SK-N-SH treated with all-trans-retinoic acid at 6 μM for 48 hours (cell line): ENCODE results near the gene DBN1.

Experiments used
- ARNTL ChIP-seq: fragments of 450-650 bp; formaldehyde crosslinking; IDR thresholded peaks from 2 replicates; pipeline ENCODE4 v1.5.0; 2020; ENCODE audit warnings: low read depth, mild to moderate bottlenecking, moderate library complexity, borderline replicate concordance
- BACH2 ChIP-seq: fragments of 250-450 bp; sonication (Bioruptor Pico); IDR thresholded peaks from 2 replicates; pipeline ENCODE4 v1.9.0; 2021; ENCODE audit warnings: mild to moderate bottlenecking, borderline replicate concordance
- ESRRG ChIP-seq: fragments of 250-450 bp; sonication (Bioruptor Pico); IDR thresholded peaks from 2 replicates; pipeline ENCODE4 v1.6.1; 2021; ENCODE audit warnings: mild to moderate bottlenecking
- ISL1 ChIP-seq: fragments of 250-450 bp; sonication (Bioruptor Pico); IDR thresholded peaks from 2 replicates; pipeline ENCODE4 v2.1.2; 2022; ENCODE audit warnings: mild to moderate bottlenecking, moderate library complexity
- RARB ChIP-seq: fragments of 250-450 bp; sonication (Bioruptor Pico); IDR thresholded peaks from 2 replicates; pipeline ENCODE4 v1.8.0; 2021; ENCODE audit warnings: mild to moderate bottlenecking, moderate library complexity
- TCF4 ChIP-seq: fragments of 250-450 bp; sonication (Bioruptor Pico); IDR thresholded peaks from 2 replicates; pipeline ENCODE4 v1.8.0; 2021; ENCODE audit warnings: mild to moderate bottlenecking, moderate library complexity, borderline replicate concordance
- TOX ChIP-seq: fragments of 250-450 bp; sonication (Bioruptor Pico); IDR thresholded peaks from 2 replicates; pipeline ENCODE4 v1.8.0; 2021; ENCODE audit warnings: mild to moderate bottlenecking, moderate library complexity, borderline replicate concordance
- ZFP3 ChIP-seq: fragments of 250-450 bp; sonication (Bioruptor Pico); IDR thresholded peaks from 2 replicates; pipeline ENCODE4 v1.5.0; 2020; ENCODE audit warnings: mild to moderate bottlenecking, moderate library complexity
- ZNF565 ChIP-seq: fragments of 450-650 bp; formaldehyde crosslinking; conservative IDR thresholded peaks from 2 replicates; pipeline ENCODE4 v1.5.0; 2020; ENCODE audit warnings: low read depth, mild to moderate bottlenecking, moderate library complexity
- ZNF8 ChIP-seq: fragments of 450-650 bp; formaldehyde crosslinking; IDR thresholded peaks from 2 replicates; pipeline ENCODE4 v1.5.0; 2020; ENCODE audit warnings: mild to moderate bottlenecking, moderate library complexity
- TF ChIP-seq, protein P1 (sequence below): fragments of 250-450 bp; sonication (Bioruptor Pico); IDR thresholded peaks from 2 replicates; pipeline ENCODE4 v1.5.1; 2021; ENCODE audit warnings: mild to moderate bottlenecking, moderate library complexity
- TF ChIP-seq, protein P2 (sequence below): fragments of 250-450 bp; sonication (Bioruptor Pico); IDR thresholded peaks from 2 replicates; pipeline ENCODE4 v1.5.1; 2020; ENCODE audit warnings: low read depth, mild to moderate bottlenecking, moderate library complexity
- TF ChIP-seq, protein P3 (sequence below): fragments of 250-450 bp; sonication (Bioruptor Pico); IDR thresholded peaks from 2 replicates; pipeline ENCODE4 v1.8.0; 2021; ENCODE audit warnings: low read depth, mild to moderate bottlenecking, moderate library complexity, borderline replicate concordance

DNA sequence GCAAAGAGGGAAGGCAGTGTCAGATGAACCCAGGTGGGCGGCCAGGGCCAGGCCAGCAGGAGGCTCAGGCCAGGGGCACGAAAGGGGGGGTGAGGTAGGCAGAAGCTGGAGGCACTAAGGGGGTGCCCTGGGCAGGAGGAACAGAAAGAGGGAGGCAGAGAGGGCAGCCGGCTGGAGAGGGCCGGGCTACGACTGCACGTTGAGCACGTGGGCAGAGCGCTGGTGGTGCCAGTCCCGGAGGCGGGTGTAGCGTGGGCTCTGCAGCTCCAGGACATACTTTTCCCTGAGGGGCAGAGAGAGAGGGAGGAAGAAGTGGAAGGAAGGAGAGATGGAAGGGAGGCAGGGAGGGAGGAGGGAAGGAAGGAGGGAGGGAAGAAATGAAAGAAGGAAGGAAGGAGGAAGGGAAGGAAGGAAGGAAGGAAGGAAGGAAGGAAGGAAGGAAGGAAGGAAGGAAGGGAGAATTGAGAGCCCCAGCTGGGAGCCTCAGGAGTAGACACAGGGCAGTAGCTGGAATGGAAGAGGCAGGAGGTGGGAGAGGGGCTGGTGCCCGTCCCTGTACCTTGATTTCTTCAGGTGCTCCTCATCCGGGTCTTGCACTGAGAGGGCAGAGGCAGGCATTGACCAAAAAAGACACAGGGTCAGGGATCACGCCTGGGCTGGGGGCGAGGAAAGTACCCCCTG, 17.0 kb upstream of the DBN1 start:
- no peak for TF ChIP-seq ARNTL
- TF ChIP-seq ESRRG = no peak
- TF ChIP-seq ZFP3 (CRISPR knock-in tag) = no peak
- no peak for TF ChIP-seq TCF4
- no peak for TF ChIP-seq RARB
- no peak for TF ChIP-seq ZNF8 (CRISPR knock-in tag)
- no peak for TF ChIP-seq BACH2 (CRISPR knock-in tag)
- TF ChIP-seq, protein P1, sequence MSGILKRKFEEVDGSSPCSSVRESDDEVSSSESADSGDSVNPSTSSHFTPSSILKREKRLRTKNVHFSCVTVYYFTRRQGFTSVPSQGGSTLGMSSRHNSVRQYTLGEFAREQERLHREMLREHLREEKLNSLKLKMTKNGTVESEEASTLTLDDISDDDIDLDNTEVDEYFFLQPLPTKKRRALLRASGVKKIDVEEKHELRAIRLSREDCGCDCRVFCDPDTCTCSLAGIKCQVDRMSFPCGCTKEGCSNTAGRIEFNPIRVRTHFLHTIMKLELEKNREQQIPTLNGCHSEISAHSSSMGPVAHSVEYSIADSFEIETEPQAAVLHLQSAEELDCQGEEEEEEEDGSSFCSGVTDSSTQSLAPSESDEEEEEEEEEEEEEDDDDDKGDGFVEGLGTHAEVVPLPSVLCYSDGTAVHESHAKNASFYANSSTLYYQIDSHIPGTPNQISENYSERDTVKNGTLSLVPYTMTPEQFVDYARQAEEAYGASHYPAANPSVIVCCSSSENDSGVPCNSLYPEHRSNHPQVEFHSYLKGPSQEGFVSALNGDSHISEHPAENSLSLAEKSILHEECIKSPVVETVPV (CRISPR knock-in tag) = no peak
- TF ChIP-seq, protein P2, sequence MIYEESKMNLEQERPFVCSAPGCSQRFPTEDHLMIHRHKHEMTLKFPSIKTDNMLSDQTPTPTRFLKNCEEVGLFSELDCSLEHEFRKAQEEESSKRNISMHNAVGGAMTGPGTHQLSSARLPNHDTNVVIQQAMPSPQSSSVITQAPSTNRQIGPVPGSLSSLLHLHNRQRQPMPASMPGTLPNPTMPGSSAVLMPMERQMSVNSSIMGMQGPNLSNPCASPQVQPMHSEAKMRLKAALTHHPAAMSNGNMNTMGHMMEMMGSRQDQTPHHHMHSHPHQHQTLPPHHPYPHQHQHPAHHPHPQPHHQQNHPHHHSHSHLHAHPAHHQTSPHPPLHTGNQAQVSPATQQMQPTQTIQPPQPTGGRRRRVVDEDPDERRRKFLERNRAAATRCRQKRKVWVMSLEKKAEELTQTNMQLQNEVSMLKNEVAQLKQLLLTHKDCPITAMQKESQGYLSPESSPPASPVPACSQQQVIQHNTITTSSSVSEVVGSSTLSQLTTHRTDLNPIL (CRISPR knock-in tag) = no peak
- TF ChIP-seq TOX (CRISPR knock-in tag) = no peak
- TF ChIP-seq ZNF565 (CRISPR knock-in tag) = no peak
- TF ChIP-seq, protein P3, sequence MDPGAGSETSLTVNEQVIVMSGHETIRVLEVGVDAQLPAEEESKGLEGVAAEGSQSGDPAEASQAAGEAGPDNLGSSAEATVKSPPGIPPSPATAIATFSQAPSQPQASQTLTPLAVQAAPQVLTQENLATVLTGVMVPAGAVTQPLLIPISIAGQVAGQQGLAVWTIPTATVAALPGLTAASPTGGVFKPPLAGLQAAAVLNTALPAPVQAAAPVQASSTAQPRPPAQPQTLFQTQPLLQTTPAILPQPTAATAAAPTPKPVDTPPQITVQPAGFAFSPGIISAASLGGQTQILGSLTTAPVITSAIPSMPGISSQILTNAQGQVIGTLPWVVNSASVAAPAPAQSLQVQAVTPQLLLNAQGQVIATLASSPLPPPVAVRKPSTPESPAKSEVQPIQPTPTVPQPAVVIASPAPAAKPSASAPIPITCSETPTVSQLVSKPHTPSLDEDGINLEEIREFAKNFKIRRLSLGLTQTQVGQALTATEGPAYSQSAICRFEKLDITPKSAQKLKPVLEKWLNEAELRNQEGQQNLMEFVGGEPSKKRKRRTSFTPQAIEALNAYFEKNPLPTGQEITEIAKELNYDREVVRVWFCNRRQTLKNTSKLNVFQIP = no peak
- TF ChIP-seq ISL1 (CRISPR knock-in tag) = no peak
